ENCODE data around the gene KCNK7.
A peak's percentile ranks its signal among the peaks of the same experiment; 100 is the strongest.

The KCNK7 gene

DNA sequence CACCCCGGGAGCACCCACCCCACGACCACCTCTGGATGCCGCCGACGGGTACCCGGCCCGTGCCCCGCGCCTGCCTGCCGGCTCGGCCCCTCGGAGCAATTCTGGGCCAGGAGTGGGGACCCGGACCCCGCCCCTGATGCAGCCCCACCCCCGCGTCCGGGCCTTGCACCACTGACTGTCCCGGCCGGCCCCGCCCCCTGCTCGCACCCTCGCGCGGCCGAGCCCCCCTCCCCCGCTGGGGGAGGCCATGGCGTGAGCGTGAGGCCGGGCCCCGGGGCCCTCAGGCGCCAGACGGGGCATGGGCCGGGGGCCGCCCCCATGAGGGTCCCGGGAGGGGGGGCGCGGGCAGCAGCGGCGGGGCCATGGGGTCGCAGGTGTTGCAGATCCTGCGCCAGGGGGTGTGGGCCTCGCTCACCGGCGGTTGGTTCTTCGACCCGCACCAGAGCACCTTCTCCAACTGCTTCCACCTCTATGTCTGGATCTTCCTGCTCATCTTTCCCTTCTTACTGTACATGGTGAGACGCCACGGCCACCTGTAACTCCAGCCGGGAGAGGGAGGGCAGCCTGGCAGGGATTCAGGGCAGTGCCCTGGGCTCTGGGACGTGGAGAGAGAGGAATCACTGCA, 20.5 kb upstream of the KCNK7 start:
- peak; percentile 78 for DNase-seq (ENCODE audit: low read depth)

DNA sequence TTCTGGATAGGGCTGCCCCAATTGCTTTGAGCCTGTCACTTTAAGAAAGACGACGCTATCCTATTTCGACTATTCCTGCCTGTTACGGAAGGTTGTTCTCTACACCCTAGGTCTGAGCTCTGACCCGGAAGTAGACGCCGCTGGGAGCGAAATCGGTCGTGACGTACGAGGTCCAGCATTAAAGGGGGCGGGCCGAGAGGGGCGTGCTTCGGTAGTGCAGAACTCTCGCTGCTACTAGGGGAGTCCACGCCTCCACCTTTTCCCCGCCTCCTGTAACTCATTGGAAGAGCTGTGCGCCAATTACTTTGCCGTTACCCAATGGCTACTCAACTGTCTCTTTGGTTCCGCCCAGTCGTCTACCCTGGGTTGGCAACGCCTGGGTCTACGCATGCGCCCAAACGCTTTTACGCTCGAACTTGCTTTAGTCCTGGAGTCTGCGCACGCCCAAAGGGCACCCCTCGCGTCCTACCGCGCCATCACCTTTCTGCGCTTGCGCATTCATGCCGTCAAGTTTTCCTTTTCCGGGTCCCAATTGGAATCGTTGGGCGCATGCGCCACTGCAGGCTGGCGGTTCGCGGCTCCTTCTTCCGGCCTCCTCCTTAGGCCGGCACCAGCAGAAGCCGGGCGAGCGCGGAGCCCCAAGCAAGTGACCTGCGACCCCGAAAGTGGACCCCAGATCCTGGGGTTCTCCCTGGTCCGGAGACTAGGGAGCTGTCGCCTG, 19.8 kb upstream of the KCNK7 start, which contains the start of gene PCNX3:
TSS of gene PCNX3 (plus strand) at position 548 of the 721 bp plus-strand sequence. CDS start 536 bp downstream, outside the sequence.
- DNase-seq (ENCODE audit: low read depth): peak; percentile 100
- TF ChIP-seq, protein P1, sequence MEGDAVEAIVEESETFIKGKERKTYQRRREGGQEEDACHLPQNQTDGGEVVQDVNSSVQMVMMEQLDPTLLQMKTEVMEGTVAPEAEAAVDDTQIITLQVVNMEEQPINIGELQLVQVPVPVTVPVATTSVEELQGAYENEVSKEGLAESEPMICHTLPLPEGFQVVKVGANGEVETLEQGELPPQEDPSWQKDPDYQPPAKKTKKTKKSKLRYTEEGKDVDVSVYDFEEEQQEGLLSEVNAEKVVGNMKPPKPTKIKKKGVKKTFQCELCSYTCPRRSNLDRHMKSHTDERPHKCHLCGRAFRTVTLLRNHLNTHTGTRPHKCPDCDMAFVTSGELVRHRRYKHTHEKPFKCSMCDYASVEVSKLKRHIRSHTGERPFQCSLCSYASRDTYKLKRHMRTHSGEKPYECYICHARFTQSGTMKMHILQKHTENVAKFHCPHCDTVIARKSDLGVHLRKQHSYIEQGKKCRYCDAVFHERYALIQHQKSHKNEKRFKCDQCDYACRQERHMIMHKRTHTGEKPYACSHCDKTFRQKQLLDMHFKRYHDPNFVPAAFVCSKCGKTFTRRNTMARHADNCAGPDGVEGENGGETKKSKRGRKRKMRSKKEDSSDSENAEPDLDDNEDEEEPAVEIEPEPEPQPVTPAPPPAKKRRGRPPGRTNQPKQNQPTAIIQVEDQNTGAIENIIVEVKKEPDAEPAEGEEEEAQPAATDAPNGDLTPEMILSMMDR (IDR thresholded peaks at IDR 0.05; ENCODE audit: low read depth, low read length): no peak
- TF ChIP-seq POLR2A (IDR thresholded peaks at IDR 0.05; ENCODE audit: extremely low read depth, insufficient read length): peak; percentile 29
- TF ChIP-seq, protein P2, sequence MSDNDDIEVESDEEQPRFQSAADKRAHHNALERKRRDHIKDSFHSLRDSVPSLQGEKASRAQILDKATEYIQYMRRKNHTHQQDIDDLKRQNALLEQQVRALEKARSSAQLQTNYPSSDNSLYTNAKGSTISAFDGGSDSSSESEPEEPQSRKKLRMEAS (IDR thresholded peaks at IDR 0.05; ENCODE audit: low read depth, low read length): peak; percentile 83
- peak; percentile 82 for TF ChIP-seq MYC (IDR thresholded peaks at IDR 0.05; ENCODE audit: low read depth, low read length)
- H3K4me3 ChIP-seq (ENCODE audit: low read depth, low read length): peak within 1 kb of the TSS; percentile 89

More for the DNA sequence above, 20.5 kb upstream of the KCNK7 start:
- H3K4me3 ChIP-seq (ENCODE audit: low read depth, low read length): peak overlapping the region; percentile 89
- no peak for TF ChIP-seq POLR2A (IDR thresholded peaks at IDR 0.05; ENCODE audit: extremely low read depth, insufficient read length)
- TF ChIP-seq, protein P1 (IDR thresholded peaks at IDR 0.05; ENCODE audit: low read depth, low read length): no peak
- TF ChIP-seq, protein P2 (IDR thresholded peaks at IDR 0.05; ENCODE audit: low read depth, low read length): no peak
- no peak for TF ChIP-seq MYC (IDR thresholded peaks at IDR 0.05; ENCODE audit: low read depth, low read length)

DNA sequence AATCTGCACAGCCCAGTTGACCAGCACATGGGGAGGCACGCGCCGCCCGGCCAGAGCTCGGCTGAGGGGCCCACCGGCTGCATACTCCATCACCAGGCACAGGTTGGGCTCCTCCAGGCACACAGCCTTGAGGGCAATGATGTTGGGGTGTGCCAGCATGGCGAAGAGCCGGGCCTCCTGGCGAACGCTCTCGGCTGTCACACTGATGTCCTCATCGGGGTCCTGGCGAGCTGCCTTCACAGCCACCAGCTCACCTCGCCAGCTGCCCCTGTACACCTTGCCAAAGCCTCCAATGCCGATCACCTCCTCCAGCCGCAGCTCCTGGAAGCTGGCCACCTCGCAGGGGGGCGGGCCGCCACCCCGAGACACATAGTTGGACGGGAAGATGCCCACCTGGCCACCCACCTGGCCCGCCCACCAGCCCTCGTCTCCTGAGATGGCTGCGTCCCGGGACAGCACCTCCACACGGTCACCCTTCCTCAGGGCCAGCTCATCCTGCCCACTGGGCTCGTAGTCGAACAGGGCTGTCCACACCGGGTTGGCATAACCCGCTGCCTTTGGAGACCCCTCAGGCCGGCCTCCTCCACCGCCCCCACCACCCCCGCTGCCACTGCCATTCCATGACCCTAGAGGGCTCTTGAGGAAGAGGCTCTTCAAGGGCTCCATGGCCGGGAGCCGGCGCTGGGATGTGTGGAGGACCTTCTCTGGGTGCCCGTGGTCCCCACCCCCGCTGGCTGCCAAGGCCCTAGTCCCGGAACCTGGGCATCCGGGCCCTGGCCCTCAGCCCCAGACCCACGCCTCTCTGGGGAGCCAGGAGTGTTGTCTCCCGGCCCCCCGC, 17.7 kb upstream of the KCNK7 start:
- TF ChIP-seq MYC (IDR thresholded peaks at IDR 0.05; ENCODE audit: low read depth, low read length): no peak
- TF ChIP-seq, protein P1 (IDR thresholded peaks at IDR 0.05; ENCODE audit: low read depth, low read length): no peak
- no peak for TF ChIP-seq POLR2A (IDR thresholded peaks at IDR 0.05; ENCODE audit: extremely low read depth, insufficient read length)
- TF ChIP-seq, protein P2 (IDR thresholded peaks at IDR 0.05; ENCODE audit: low read depth, low read length): no peak
- DNase-seq (ENCODE audit: low read depth): no peak
- H3K4me3 ChIP-seq (ENCODE audit: low read depth, low read length): peak overlapping the region; percentile 87

DNA sequence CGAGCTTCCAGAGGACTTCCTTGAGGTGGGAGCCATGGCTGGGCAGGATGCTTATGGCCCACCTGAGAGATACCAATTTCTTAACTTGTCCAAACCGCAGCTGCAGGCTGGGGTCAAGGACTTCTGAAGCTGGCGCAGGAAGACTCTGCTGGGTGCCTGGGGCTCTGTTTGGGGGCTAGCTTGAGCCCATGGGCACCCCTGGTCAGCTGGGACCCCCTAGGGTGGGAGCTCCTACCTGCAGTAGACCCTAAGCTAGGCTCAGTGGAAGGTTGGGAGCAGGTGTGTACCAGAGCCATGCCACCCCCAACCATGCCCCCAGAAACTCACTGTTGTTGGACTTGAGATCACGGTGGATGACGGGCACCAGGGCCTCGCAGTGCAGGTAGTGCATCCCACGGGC, 17.1 kb upstream of the KCNK7 start:
- no peak for DNase-seq (ENCODE audit: low read depth)
- TF ChIP-seq, protein P1 (IDR thresholded peaks at IDR 0.05; ENCODE audit: low read depth, low read length): no peak
- TF ChIP-seq, protein P2 (IDR thresholded peaks at IDR 0.05; ENCODE audit: low read depth, low read length): no peak
- TF ChIP-seq MYC (IDR thresholded peaks at IDR 0.05; ENCODE audit: low read depth, low read length) (no peak), POLR2A (IDR thresholded peaks at IDR 0.05; ENCODE audit: extremely low read depth, insufficient read length) (no peak)
- peak overlapping the region; percentile 87 for H3K4me3 ChIP-seq (ENCODE audit: low read depth, low read length)

DNA sequence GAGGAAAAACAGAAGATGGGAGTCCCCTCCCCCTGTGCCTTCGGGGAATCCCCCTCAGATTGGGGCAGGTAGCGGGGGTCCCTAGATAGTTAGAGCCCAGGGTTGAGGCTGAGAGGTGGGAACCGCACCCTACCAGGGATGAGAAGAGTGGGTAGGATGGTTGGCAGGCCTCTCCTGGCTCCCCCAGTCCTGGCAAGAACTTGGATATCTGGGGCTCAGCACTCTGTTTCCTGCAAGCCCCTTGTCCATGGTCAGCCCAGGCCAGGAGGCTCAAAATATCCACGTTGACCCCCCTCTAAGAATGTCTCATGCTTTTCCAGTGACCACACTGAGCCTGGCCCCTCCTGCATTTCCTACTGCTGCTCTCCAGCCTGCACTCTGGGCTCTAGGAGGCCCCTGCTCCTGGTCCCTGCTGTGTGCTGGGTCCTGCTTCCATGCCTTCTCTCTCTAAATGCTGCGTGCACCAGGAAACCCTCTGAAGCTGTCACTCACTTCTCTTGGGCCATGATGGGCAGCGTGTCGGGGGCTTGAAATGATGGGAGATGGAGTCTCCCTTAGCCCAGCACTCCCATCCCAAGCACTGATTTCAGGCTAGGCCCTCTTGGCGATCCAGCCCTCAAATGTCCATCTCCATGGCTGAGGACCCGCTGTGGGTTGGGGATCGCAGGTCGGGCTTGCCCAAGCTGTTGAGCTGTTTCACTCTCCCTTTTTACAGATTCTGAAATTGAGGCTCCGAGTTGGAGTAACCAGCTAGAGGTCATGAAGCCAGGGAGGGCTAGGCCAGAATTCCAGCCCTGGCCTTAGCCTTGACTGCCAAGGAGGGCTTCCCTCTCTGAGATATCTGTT, 16.4 kb upstream of the KCNK7 start:
- H3K4me3 ChIP-seq (ENCODE audit: low read depth, low read length): peak overlapping the region; percentile 87
- TF ChIP-seq, protein P2 (IDR thresholded peaks at IDR 0.05; ENCODE audit: low read depth, low read length): no peak
- TF ChIP-seq POLR2A (IDR thresholded peaks at IDR 0.05; ENCODE audit: extremely low read depth, insufficient read length) (no peak), MYC (IDR thresholded peaks at IDR 0.05; ENCODE audit: low read depth, low read length) (no peak)
- TF ChIP-seq, protein P1 (IDR thresholded peaks at IDR 0.05; ENCODE audit: low read depth, low read length): no peak
- DNase-seq (ENCODE audit: low read depth): no peak

Data from NB4 (cell line).